ENCODE results near the gene CHST9.

DNA sequence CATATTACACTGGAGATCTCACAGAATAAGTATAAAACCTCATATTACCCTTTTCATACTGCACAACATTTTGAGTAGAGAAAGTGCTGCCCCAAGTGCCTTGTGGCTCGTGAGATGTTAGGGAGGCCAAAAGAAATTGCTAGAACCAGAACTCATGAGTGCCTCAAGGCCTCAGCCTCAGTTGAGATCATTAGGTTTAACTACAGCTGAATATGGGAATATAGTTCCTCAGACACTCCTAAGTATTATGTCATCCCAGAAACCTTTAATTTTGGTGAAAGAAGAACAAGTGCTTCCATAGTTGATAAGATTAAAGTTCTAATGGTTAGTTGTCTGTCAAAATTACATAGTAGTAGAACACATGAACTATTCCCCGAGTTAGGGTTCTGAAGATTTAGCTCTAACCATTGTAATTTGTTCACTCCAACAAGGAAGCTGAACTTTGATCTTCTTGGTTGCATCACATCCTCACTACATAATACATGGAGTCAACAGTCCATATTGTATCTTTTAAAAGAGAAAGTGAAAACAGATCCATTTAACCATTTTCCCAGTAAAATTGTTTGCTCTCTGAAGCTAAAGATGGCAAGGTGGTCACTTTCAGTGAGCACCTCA is 310.0 kb downstream of the CHST9 start:
- TF ChIP-seq EZH2phosphoT487 (IDR thresholded peaks at IDR 0.05; ENCODE audit: low read depth, severe bottlenecking, unreplicated experiment) = no peak
- TF ChIP-seq, protein P1, sequence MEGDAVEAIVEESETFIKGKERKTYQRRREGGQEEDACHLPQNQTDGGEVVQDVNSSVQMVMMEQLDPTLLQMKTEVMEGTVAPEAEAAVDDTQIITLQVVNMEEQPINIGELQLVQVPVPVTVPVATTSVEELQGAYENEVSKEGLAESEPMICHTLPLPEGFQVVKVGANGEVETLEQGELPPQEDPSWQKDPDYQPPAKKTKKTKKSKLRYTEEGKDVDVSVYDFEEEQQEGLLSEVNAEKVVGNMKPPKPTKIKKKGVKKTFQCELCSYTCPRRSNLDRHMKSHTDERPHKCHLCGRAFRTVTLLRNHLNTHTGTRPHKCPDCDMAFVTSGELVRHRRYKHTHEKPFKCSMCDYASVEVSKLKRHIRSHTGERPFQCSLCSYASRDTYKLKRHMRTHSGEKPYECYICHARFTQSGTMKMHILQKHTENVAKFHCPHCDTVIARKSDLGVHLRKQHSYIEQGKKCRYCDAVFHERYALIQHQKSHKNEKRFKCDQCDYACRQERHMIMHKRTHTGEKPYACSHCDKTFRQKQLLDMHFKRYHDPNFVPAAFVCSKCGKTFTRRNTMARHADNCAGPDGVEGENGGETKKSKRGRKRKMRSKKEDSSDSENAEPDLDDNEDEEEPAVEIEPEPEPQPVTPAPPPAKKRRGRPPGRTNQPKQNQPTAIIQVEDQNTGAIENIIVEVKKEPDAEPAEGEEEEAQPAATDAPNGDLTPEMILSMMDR (IDR thresholded peaks at IDR 0.05; ENCODE audit: poor library complexity) = no peak

Measured in hepatocyte (in vitro differentiated cells).